SU-DHL-6 (cell line): Measurements from ENCODE around the gene IFFO2.

Experiments
- H2AFZ ChIP-seq: fragments of 200-600 bp; sonication (generic); 2 replicates; pipeline ENCODE4 v1.6.1; 2014; ENCODE audit warnings: low read depth, mild to moderate bottlenecking, moderate library complexity, mixed read lengths, antibody characterized with exemption, low read length; ENCODE audit not compliant: severe bottlenecking
- H3F3A ChIP-seq: fragments of 200-600 bp; shearing (Covaris generic); 2 replicates; pipeline ENCODE4 v1.6.0; 2016; ENCODE audit warnings: antibody characterized with exemption, mild to moderate bottlenecking; ENCODE audit not compliant: insufficient read depth
- H3K27ac ChIP-seq: fragments of 200-600 bp; sonication (generic); 2 replicates; pipeline ENCODE4 v1.5.1; 2016; ENCODE audit warnings: low read depth, mild to moderate bottlenecking, low read length, moderate library complexity, mixed read lengths
- H3K27me3 ChIP-seq: fragments of 200-600 bp; sonication (generic), shearing (Covaris generic); 2 replicates; pipeline ENCODE4 v1.6.0; 2014; ENCODE audit warnings: mild to moderate bottlenecking, low read length
- H3K36me3 ChIP-seq: fragments of 200-600 bp; sonication (generic); 2 replicates; pipeline ENCODE4 v1.6.1; 2014; ENCODE audit warnings: mild to moderate bottlenecking, low read length, mixed read lengths
- H3K4me2 ChIP-seq: fragments of 300-600, 200-600 bp; shearing (Covaris generic), sonication (generic); 2 replicates; pipeline ENCODE4 v1.6.0; 2014; ENCODE audit warnings: low read length, low read depth, mild to moderate bottlenecking; ENCODE audit not compliant: poor library complexity, severe bottlenecking
- H3K4me3 ChIP-seq: fragments of 200-600 bp; sonication (generic); 2 replicates; pipeline ENCODE4 v1.5.1; 2014; ENCODE audit warnings: antibody characterized with exemption, low read length, mild to moderate bottlenecking, mixed read lengths; ENCODE audit not compliant: insufficient read depth, poor library complexity, severe bottlenecking
- H3K79me2 ChIP-seq: fragments of 200-600 bp; sonication (generic); 2 replicates; pipeline ENCODE4 v1.6.1; 2014; ENCODE audit warnings: mild to moderate bottlenecking, low read length, moderate library complexity; ENCODE audit not compliant: insufficient read depth
- H3K9ac ChIP-seq: fragments of 200-600 bp; sonication (generic); 2 replicates; pipeline ENCODE4 v1.7.0; 2014; ENCODE audit warnings: mild to moderate bottlenecking, low read length
- H3K9me2 ChIP-seq: fragments of 200-600 bp; sonication (generic); replicated peaks from 2 replicates; pipeline ENCODE4 v1.6.1; 2014; ENCODE audit warnings: low read length; ENCODE audit not compliant: insufficient read depth
- H3K9me3 ChIP-seq: fragments of 200-600 bp; sonication (generic); 2 replicates; pipeline ENCODE4 v1.6.1; 2014; ENCODE audit warnings: low read length, mixed read lengths; ENCODE audit not compliant: insufficient read depth
- H4K20me1 ChIP-seq: fragments of 200-600 bp; sonication (generic); 2 replicates; pipeline ENCODE4 v1.6.1; 2014; ENCODE audit warnings: low read depth, mild to moderate bottlenecking, antibody characterized with exemption, low read length, moderate library complexity, mixed read lengths
- EZH2phosphoT487 ChIP-seq: fragments of 200-600 bp; sonication (generic), shearing (Covaris generic); conservative IDR thresholded peaks from 2 replicates; pipeline ENCODE4 v1.6.1; 2018; ENCODE audit warnings: mild to moderate bottlenecking, antibody characterized with exemption, low read length, moderate library complexity, mixed read lengths
- TF ChIP-seq, protein P1 (sequence below): fragments of 200-600 bp; sonication (generic); IDR thresholded peaks from one replicate; pipeline ENCODE4 v1.5.1; 2017; ENCODE audit warnings: antibody characterized with exemption, mild to moderate bottlenecking, low read length, moderate library complexity; ENCODE audit not compliant: insufficient read depth, poor library complexity, severe bottlenecking

The IFFO2 gene

GRCh38 chr1:18901952-18902522 is 54.4 kb downstream of the IFFO2 start:
- no peaks in the 10 kb centered on the region for H3K9me3 ChIP-seq
- no peaks in the 10 kb centered on the region for H3K9me2 ChIP-seq
- no peaks in the 10 kb centered on the region for H3K79me2 ChIP-seq
- no peak overlapping the region for H3K9ac ChIP-seq
- H3K4me3 ChIP-seq: no peak overlapping the region
- no peaks in the 10 kb centered on the region for H3K27me3 ChIP-seq
- TF ChIP-seq EZH2phosphoT487: no peak
- TF ChIP-seq, protein P1, sequence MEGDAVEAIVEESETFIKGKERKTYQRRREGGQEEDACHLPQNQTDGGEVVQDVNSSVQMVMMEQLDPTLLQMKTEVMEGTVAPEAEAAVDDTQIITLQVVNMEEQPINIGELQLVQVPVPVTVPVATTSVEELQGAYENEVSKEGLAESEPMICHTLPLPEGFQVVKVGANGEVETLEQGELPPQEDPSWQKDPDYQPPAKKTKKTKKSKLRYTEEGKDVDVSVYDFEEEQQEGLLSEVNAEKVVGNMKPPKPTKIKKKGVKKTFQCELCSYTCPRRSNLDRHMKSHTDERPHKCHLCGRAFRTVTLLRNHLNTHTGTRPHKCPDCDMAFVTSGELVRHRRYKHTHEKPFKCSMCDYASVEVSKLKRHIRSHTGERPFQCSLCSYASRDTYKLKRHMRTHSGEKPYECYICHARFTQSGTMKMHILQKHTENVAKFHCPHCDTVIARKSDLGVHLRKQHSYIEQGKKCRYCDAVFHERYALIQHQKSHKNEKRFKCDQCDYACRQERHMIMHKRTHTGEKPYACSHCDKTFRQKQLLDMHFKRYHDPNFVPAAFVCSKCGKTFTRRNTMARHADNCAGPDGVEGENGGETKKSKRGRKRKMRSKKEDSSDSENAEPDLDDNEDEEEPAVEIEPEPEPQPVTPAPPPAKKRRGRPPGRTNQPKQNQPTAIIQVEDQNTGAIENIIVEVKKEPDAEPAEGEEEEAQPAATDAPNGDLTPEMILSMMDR: no peak
- H3K4me2 ChIP-seq: no peak overlapping the region
- H3K36me3 ChIP-seq: no peaks in the 10 kb centered on the region
- no peak overlapping the region for H3K27ac ChIP-seq
- H3F3A ChIP-seq: no peaks in the 10 kb centered on the region
- no peak overlapping the region for H2AFZ ChIP-seq
- no peaks in the 10 kb centered on the region for H4K20me1 ChIP-seq

GRCh38 chr1:18901147-18901951 is 55.1 kb downstream of the IFFO2 start:
- Histone ChIP-seq H3K27ac (no peak overlapping the region), H3K79me2 (no peaks in the 10 kb centered on the region), H3K9me3 (no peaks in the 10 kb centered on the region), H2AFZ (no peak overlapping the region), H3K4me2 (no peak overlapping the region), H3F3A (no peaks in the 10 kb centered on the region), H3K4me3 (no peak overlapping the region), H3K27me3 (no peaks in the 10 kb centered on the region), H3K9me2 (no peaks in the 10 kb centered on the region), H3K9ac (no peak overlapping the region), H3K36me3 (no peaks in the 10 kb centered on the region), H4K20me1 (no peaks in the 10 kb centered on the region)
- TF ChIP-seq EZH2phosphoT487: no peak
- TF ChIP-seq, protein P1: no peak

- H3K9ac ChIP-seq: no peak overlapping the region
- H3K27ac ChIP-seq: no peak overlapping the region
- H2AFZ ChIP-seq: no peak overlapping the region
- H3K79me2 ChIP-seq: no peaks in the 10 kb centered on the region
- no peaks in the 10 kb centered on the region for H3F3A ChIP-seq
- H3K4me3 ChIP-seq: no peak overlapping the region
- H3K27me3 ChIP-seq: no peaks in the 10 kb centered on the region
- no peak overlapping the region for H3K4me2 ChIP-seq
- H3K9me2 ChIP-seq: no peaks in the 10 kb centered on the region
- TF ChIP-seq EZH2phosphoT487: no peak
- TF ChIP-seq, protein P1: no peak
- H3K9me3 ChIP-seq: no peaks in the 10 kb centered on the region
- no peaks in the 10 kb centered on the region for H3K36me3 ChIP-seq
- no peaks in the 10 kb centered on the region for H4K20me1 ChIP-seq
These were observed 56.1 kb downstream of the IFFO2 start for GRCh38 chr1:18900303-18900841.
